Activated CD8-positive, alpha-beta T cell treated with anti-CD3 and anti-CD28 coated beads for 36 hours (primary cell): Measurements from ENCODE around the gene YKT6. TPM values are rescaled to one million over a fixed set of nuclear protein-coding genes. Genes with fewer than 3 reads are reported as not detected.

Experiments used
- ATAC-seq: fragments of 200-7000 bp; cut with Tn5 transposase; one replicate; pipeline ENCODE4 v1.10.0; 2021; ENCODE audit warnings: mild to moderate bottlenecking, moderate library complexity
- CTCF ChIA-PET: fragments of 350-600 bp; sonication (Branson Sonifier 250); formaldehyde crosslinking; loops from one replicate; lab custom pipeline; 2021; ENCODE audit warnings: antibody characterized with exemption; lab: Charles Lee
- POLR2A ChIA-PET: fragments of 350-600 bp; sonication (Branson Sonifier 250); formaldehyde crosslinking; loops from one replicate; lab custom pipeline; 2021; ENCODE audit warnings: antibody characterized with exemption; lab: Charles Lee
- DNase-seq: peaks from one replicate; pipeline ENCODE4 v3.0.0-alpha.2; 2020
- H3K27ac Mint-ChIP-seq: one replicate; pipeline ENCODE4 v1.8.0; 2021; ENCODE audit warnings: mild to moderate bottlenecking, mixed read lengths
- H3K27me3 Mint-ChIP-seq: one replicate; pipeline ENCODE4 v1.8.0; 2021; ENCODE audit warnings: mixed read lengths
- H3K36me3 Mint-ChIP-seq: one replicate; pipeline ENCODE4 v1.8.0; 2021; ENCODE audit warnings: low read depth, mixed read lengths
- H3K4me1 Mint-ChIP-seq: one replicate; pipeline ENCODE4 v1.8.0; 2021; ENCODE audit warnings: low read depth, mixed read lengths
- H3K4me3 Mint-ChIP-seq: one replicate; pipeline ENCODE4 v1.8.0; 2021; ENCODE audit warnings: mild to moderate bottlenecking, moderate library complexity, mixed read lengths
- H3K9me3 Mint-ChIP-seq: one replicate; pipeline ENCODE4 v1.8.0; 2021; ENCODE audit warnings: mixed read lengths
- CTCF ChIP-seq: fragments of 200-600 bp; IDR thresholded peaks from one replicate; pipeline ENCODE4 v1.8.0; 2022; ENCODE audit warnings: antibody characterized with exemption, mild to moderate bottlenecking
- intact Hi-C: fragments of 100-400 bp; cut with micrococcal nuclease; formaldehyde crosslinking; loops from one replicate; pipeline ENCODE4 v1.10.0; 2022
- total RNA-seq, 2 experiments: library from RNA; stranded (reverse); gene quantifications; one replicate each; pipeline ENCODE4 v1.2.3, GENCODE V29; 2021

Gene YKT6
- 10 to 100 TPM; 49.3 to 50.9 TPM for total RNA-seq

GRCh38 chr7:44200699-44201461, at the start of gene YKT6:
TSS of gene YKT6 (plus strand) at chr7:44200978. CDS start at chr7:44201136, 158 bp downstream.
- H3K4me3 Mint-ChIP-seq, result peak within 1 kb of the TSS; percentile 85
- CTCF ChIA-PET, result interaction anchor here (0.9 to 1.4 kb wide), 8 partner anchors 10 to 128 kb away, joined by 3 to 4 read pairs (median 3); partner anchors contain the start of gene AEBP1
- TF ChIP-seq CTCF, result peak; percentile 49
- POLR2A ChIA-PET, result interaction anchor here (1.0 to 1.6 kb wide), 5 partner anchors 10 to 373 kb away, joined by 3 to 8 read pairs (median 3); no protein-coding TSS in a partner anchor
- peak; percentile 98 for DNase-seq
- H3K9me3 Mint-ChIP-seq, result no peaks in the 10 kb centered on the region
- no peaks in the 10 kb centered on the region for H3K27me3 Mint-ChIP-seq
- peaks cover 45% of the 10 kb centered on the region for H3K4me1 Mint-ChIP-seq
- peak within 1 kb of the TSS; percentile 68 for H3K27ac Mint-ChIP-seq
- intact Hi-C loops, result no loop called here
- ATAC-seq, result peak; percentile 99
- peaks cover 5% of the 10 kb centered on the region for H3K36me3 Mint-ChIP-seq

- H3K4me1 Mint-ChIP-seq, result no peaks in the 10 kb centered on the region
- no peak overlapping the region for H3K27ac Mint-ChIP-seq
- POLR2A ChIA-PET, result no interaction called here
- H3K36me3 Mint-ChIP-seq, result no peaks in the 10 kb centered on the region
- CTCF ChIA-PET, result no interaction called here
- TF ChIP-seq CTCF, result no peak
- no peaks in the 10 kb centered on the region for H3K9me3 Mint-ChIP-seq
- no peaks in the 10 kb centered on the region for H3K27me3 Mint-ChIP-seq
- no peak overlapping the region for H3K4me3 Mint-ChIP-seq
- DNase-seq (no peak), ATAC-seq (no peak)
- intact Hi-C loops, result no loop called here
Observed at GRCh38 chr7:44151956-44152355, 48.8 kb upstream of the YKT6 start.

- DNase-seq (no peak), ATAC-seq (no peak)
- no peak overlapping the region for H3K4me3 Mint-ChIP-seq
- CTCF ChIA-PET, result no interaction called here
- H3K4me1 Mint-ChIP-seq, result no peaks in the 10 kb centered on the region
- no peaks in the 10 kb centered on the region for H3K9me3 Mint-ChIP-seq
- TF ChIP-seq CTCF, result no peak
- no peak overlapping the region for H3K27ac Mint-ChIP-seq
- H3K36me3 Mint-ChIP-seq, result no peaks in the 10 kb centered on the region
- H3K27me3 Mint-ChIP-seq, result no peaks in the 10 kb centered on the region
- intact Hi-C loops, result no loop called here
- POLR2A ChIA-PET, result no interaction called here
Observed at GRCh38 chr7:44152971-44153947, 47.5 kb upstream of the YKT6 start.

GRCh38 chr7:44153948-44154335, 46.8 kb upstream of the YKT6 start:
- DNase-seq (no peak), ATAC-seq (no peak)
- Mint-ChIP-seq H3K27ac (no peak overlapping the region), H3K9me3 (no peaks in the 10 kb centered on the region), H3K4me3 (no peak overlapping the region), H3K36me3 (no peaks in the 10 kb centered on the region), H3K27me3 (no peaks in the 10 kb centered on the region), H3K4me1 (no peaks in the 10 kb centered on the region)
- ChIA-PET CTCF (no interaction called here), POLR2A (no interaction called here)
- intact Hi-C loops, result no loop called here
- TF ChIP-seq CTCF, result no peak
